Karpas-422 (cell line): ENCODE measurements around the gene RAB4B. TPM values are rescaled to one million over a fixed set of nuclear protein-coding genes. Genes with fewer than 3 reads are reported as not detected.

ENCODE experiments used
- DNase-seq: peaks from one replicate; pipeline ENCODE4 v3.0.0-alpha.2; 2015
- H2AFZ ChIP-seq: fragments of 200-600 bp; sonication (generic); 2 replicates; pipeline ENCODE4 v1.6.1; 2014; ENCODE audit warnings: antibody characterized with exemption, low read length, mixed read lengths
- H3K27ac ChIP-seq: fragments of 200-600 bp; sonication (generic); 2 replicates; pipeline ENCODE4 v1.5.1; 2014; ENCODE audit warnings: mild to moderate bottlenecking, low read length, moderate library complexity
- H3K27me3 ChIP-seq: fragments of 200-600 bp; sonication (generic); 2 replicates; pipeline ENCODE4 v1.6.1; 2014; ENCODE audit warnings: low read length, mixed read lengths
- H3K36me3 ChIP-seq: fragments of 200-600 bp; sonication (generic); 2 replicates; pipeline ENCODE4 v1.6.1; 2014; ENCODE audit warnings: low read length, mixed read lengths; ENCODE audit not compliant: insufficient read depth
- H3K4me1 ChIP-seq: fragments of 200-600 bp; sonication (generic); 2 replicates; pipeline ENCODE4 v1.6.1; 2014; ENCODE audit warnings: mild to moderate bottlenecking, low read length, mixed read lengths
- H3K4me2 ChIP-seq: fragments of 200-600 bp; sonication (generic); 2 replicates; pipeline ENCODE4 v1.6.1; 2014; ENCODE audit warnings: low read length, low read depth, mild to moderate bottlenecking; ENCODE audit not compliant: poor library complexity, severe bottlenecking
- H3K4me3 ChIP-seq: fragments of 200-600 bp; sonication (generic); 2 replicates; pipeline ENCODE4 v1.5.1; 2014; ENCODE audit warnings: mild to moderate bottlenecking, antibody characterized with exemption, low read length, mixed read lengths
- H3K79me2 ChIP-seq: fragments of 200-600 bp; sonication (generic); 2 replicates; pipeline ENCODE4 v1.6.1; 2014; ENCODE audit warnings: mild to moderate bottlenecking, low read length, mixed read lengths
- H3K9ac ChIP-seq: fragments of 200-600 bp; sonication (generic); 2 replicates; pipeline ENCODE4 v1.6.0; 2014; ENCODE audit warnings: low read length
- H3K9me2 ChIP-seq: fragments of 200-600 bp; sonication (generic), shearing (Covaris generic); replicated peaks from 2 replicates; pipeline ENCODE4 v1.6.0; 2014; ENCODE audit warnings: mild to moderate bottlenecking, low read length, moderate library complexity; ENCODE audit not compliant: insufficient read depth
- H3K9me3 ChIP-seq: fragments of 300-700, 200-600 bp; sonication (generic); 2 replicates; pipeline ENCODE4 v1.6.1; 2014; ENCODE audit warnings: low read length, mixed read lengths
- H4K20me1 ChIP-seq: fragments of 200-600 bp; sonication (generic); 2 replicates; pipeline ENCODE4 v1.6.1; 2014; ENCODE audit warnings: mild to moderate bottlenecking, antibody characterized with exemption, low read length, low read depth; ENCODE audit not compliant: insufficient read depth
- total RNA-seq: library from RNA; depleted of rRNA; stranded (reverse); fragments of >200 nt; shearing (Covaris generic); gene quantifications from 2 replicates; pipeline ENCODE4 v1.2.3, GENCODE V29; 2014; ENCODE audit warnings: low replicate concordance

The RAB4B gene
- total RNA-seq, 1 experiment from 2014 or later, result 12.5 TPM

GRCh38 chr19:40739030-40739839 lies 38.8 kb upstream of the RAB4B start:
- H3K36me3 ChIP-seq, result peaks cover 3% of the 10 kb centered on the region; the same call in 1 of the 2 replicates
- no peak for DNase-seq
- no peaks in the 10 kb centered on the region for H3K4me1 ChIP-seq

GRCh38 chr19:40739871-40740703 lies 38.0 kb upstream of the RAB4B start:
- H3K79me2 ChIP-seq, result no peaks in the 10 kb centered on the region
- no peaks in the 10 kb centered on the region for H3K27me3 ChIP-seq
- H3K9me2 ChIP-seq, result no peaks in the 10 kb centered on the region
- no peak for DNase-seq
- no peak overlapping the region for H3K9ac ChIP-seq
- H3K9me3 ChIP-seq, result no peaks in the 10 kb centered on the region
- H2AFZ ChIP-seq, result no peak overlapping the region
- H3K36me3 ChIP-seq, result 0 out of 2 replicates have a peak, but pooled peaks cover 2% of the 10 kb centered on the region
- no peak overlapping the region for H3K4me3 ChIP-seq
- H3K4me2 ChIP-seq, result no peak overlapping the region
- no peaks in the 10 kb centered on the region for H3K4me1 ChIP-seq
- no peak overlapping the region for H3K27ac ChIP-seq
- no peaks in the 10 kb centered on the region for H4K20me1 ChIP-seq

More at GRCh38 chr19:40739030-40739839, 38.8 kb upstream of the RAB4B start:
- H3K9me3 ChIP-seq, result no peaks in the 10 kb centered on the region
- no peaks in the 10 kb centered on the region for H3K9me2 ChIP-seq
- H3K4me3 ChIP-seq, result no peak overlapping the region
- no peaks in the 10 kb centered on the region for H3K27me3 ChIP-seq
- no peaks in the 10 kb centered on the region for H4K20me1 ChIP-seq
- H3K9ac ChIP-seq, result no peak overlapping the region
- no peaks in the 10 kb centered on the region for H3K79me2 ChIP-seq
- no peak overlapping the region for H2AFZ ChIP-seq
- no peak overlapping the region for H3K27ac ChIP-seq
- no peak overlapping the region for H3K4me2 ChIP-seq

- Histone ChIP-seq H3K4me1 (no peaks in the 10 kb centered on the region), H3K4me3 (no peak overlapping the region), H3K9me3 (no peaks in the 10 kb centered on the region), H3K9ac (no peak overlapping the region), H3K4me2 (no peak overlapping the region), H3K27ac (no peak overlapping the region), H3K36me3 (no peaks in the 10 kb centered on the region), H3K9me2 (no peaks in the 10 kb centered on the region), H4K20me1 (no peaks in the 10 kb centered on the region), H3K79me2 (no peaks in the 10 kb centered on the region), H3K27me3 (no peaks in the 10 kb centered on the region), H2AFZ (no peak overlapping the region)
- no peak for DNase-seq
Observed at GRCh38 chr19:40740747-40741146, 37.3 kb upstream of the RAB4B start.

GRCh38 chr19:40741527-40742390 lies 36.3 kb upstream of the RAB4B start:
- Histone ChIP-seq H3K4me1 (no peaks in the 10 kb centered on the region), H2AFZ (no peak overlapping the region), H3K27me3 (no peaks in the 10 kb centered on the region), H3K36me3 (no peaks in the 10 kb centered on the region), H3K9me2 (no peaks in the 10 kb centered on the region), H4K20me1 (no peaks in the 10 kb centered on the region), H3K4me2 (no peak overlapping the region), H3K9ac (no peak overlapping the region), H3K79me2 (no peaks in the 10 kb centered on the region), H3K9me3 (no peaks in the 10 kb centered on the region), H3K27ac (no peak overlapping the region), H3K4me3 (no peak overlapping the region)
- DNase-seq, result no peak

GRCh38 chr19:40742477-40742876 lies 35.6 kb upstream of the RAB4B start:
- H3K4me1 ChIP-seq, result no peaks in the 10 kb centered on the region

GRCh38 chr19:40742886-40743285 lies 35.2 kb upstream of the RAB4B start:
- Histone ChIP-seq H4K20me1 (no peaks in the 10 kb centered on the region), H3K9ac (no peak overlapping the region), H3K36me3 (no peaks in the 10 kb centered on the region), H3K79me2 (peaks cover 4% of the 10 kb centered on the region), H3K9me3 (no peaks in the 10 kb centered on the region), H3K4me3 (no peak overlapping the region), H2AFZ (no peak overlapping the region), H3K4me2 (no peak overlapping the region), H3K4me1 (peaks cover 2% of the 10 kb centered on the region), H3K27me3 (no peaks in the 10 kb centered on the region), H3K9me2 (no peaks in the 10 kb centered on the region), H3K27ac (no peak overlapping the region)
- no peak for DNase-seq

More at GRCh38 chr19:40742477-40742876, 35.6 kb upstream of the RAB4B start:
- no peaks in the 10 kb centered on the region for H3K9me3 ChIP-seq
- H2AFZ ChIP-seq, result no peak overlapping the region
- H3K4me3 ChIP-seq, result no peak overlapping the region
- H4K20me1 ChIP-seq, result no peaks in the 10 kb centered on the region
- H3K27me3 ChIP-seq, result no peaks in the 10 kb centered on the region
- no peak overlapping the region for H3K9ac ChIP-seq
- no peak for DNase-seq
- no peaks in the 10 kb centered on the region for H3K9me2 ChIP-seq
- no peak overlapping the region for H3K27ac ChIP-seq
- H3K79me2 ChIP-seq, result no peaks in the 10 kb centered on the region
- H3K36me3 ChIP-seq, result no peaks in the 10 kb centered on the region
- no peak overlapping the region for H3K4me2 ChIP-seq

- H3K36me3 ChIP-seq, result no peaks in the 10 kb centered on the region
Observed at GRCh38 chr19:40743926-40744325, 34.1 kb upstream of the RAB4B start.

More at GRCh38 chr19:40743926-40744325, 34.1 kb upstream of the RAB4B start:
- no peaks in the 10 kb centered on the region for H3K9me3 ChIP-seq
- H3K4me2 ChIP-seq, result no peak overlapping the region
- H3K9ac ChIP-seq, result no peak overlapping the region
- no peak for DNase-seq
- H3K79me2 ChIP-seq, result peaks cover 13% of the 10 kb centered on the region
- no peaks in the 10 kb centered on the region for H3K9me2 ChIP-seq
- no peak overlapping the region for H3K4me3 ChIP-seq
- no peaks in the 10 kb centered on the region for H3K27me3 ChIP-seq
- H3K27ac ChIP-seq, result no peak overlapping the region
- no peak overlapping the region for H2AFZ ChIP-seq
- peaks cover 13% of the 10 kb centered on the region for H3K4me1 ChIP-seq
- no peaks in the 10 kb centered on the region for H4K20me1 ChIP-seq
